Measurements from ENCODE around the gene KRT74. TPM values are rescaled to one million over a fixed set of nuclear protein-coding genes. Genes with fewer than 3 reads are reported as not detected.

KRT74 gene
- total RNA-seq, 1 donor from 2014 or later, result 0.10 TPM

GRCh38 chr12:52534482-52534881 lies 39.2 kb downstream of the KRT74 start:
- no peak for DNase-seq

- no peak for DNase-seq
Measured at GRCh38 chr12:52533686-52534470, 39.8 kb downstream of the KRT74 start.

GRCh38 chr12:52532636-52533035 lies 41.0 kb downstream of the KRT74 start:
- no peak for DNase-seq

GRCh38 chr12:52531566-52532300 lies 41.9 kb downstream of the KRT74 start:
- DNase-seq, result no peak

- no peak for DNase-seq
Measured at GRCh38 chr12:52530905-52531304, 42.7 kb downstream of the KRT74 start.

- no peak for DNase-seq
Measured at GRCh38 chr12:52530366-52530765, 43.3 kb downstream of the KRT74 start.

GRCh38 chr12:52529846-52530245 lies 43.8 kb downstream of the KRT74 start:
- DNase-seq, result no peak

- no peak for DNase-seq
Measured at GRCh38 chr12:52529417-52529816, 44.2 kb downstream of the KRT74 start.

GRCh38 chr12:52528641-52529143 lies 45.0 kb downstream of the KRT74 start:
- DNase-seq, result no peak

GRCh38 chr12:52527121-52527800 lies 46.4 kb downstream of the KRT74 start:
- DNase-seq, result no peak

GRCh38 chr12:52526511-52526951 lies 47.1 kb downstream of the KRT74 start:
- no peak for DNase-seq

GRCh38 chr12:52525661-52526499 lies 47.8 kb downstream of the KRT74 start:
- no peak for DNase-seq

GRCh38 chr12:52524898-52525591 lies 48.6 kb downstream of the KRT74 start:
- DNase-seq, result no peak

GRCh38 chr12:52524241-52524897 lies 49.3 kb downstream of the KRT74 start:
- DNase-seq, result peak; percentile 75

- DNase-seq, result no peak
Measured at GRCh38 chr12:52523824-52524223, 49.8 kb downstream of the KRT74 start.

GRCh38 chr12:52522346-52523011 lies 51.2 kb downstream of the KRT74 start:
- peak; percentile 75 for DNase-seq

- DNase-seq, result peak; percentile 85
Measured at GRCh38 chr12:52521568-52522266, 51.9 kb downstream of the KRT74 start.

- no peak for DNase-seq
Measured at GRCh38 chr12:52521175-52521567, 52.5 kb downstream of the KRT74 start.
